Kidney epithelial cell (primary cell): ENCODE results near the gene GNMT. TPM values are rescaled to one million over a fixed set of nuclear protein-coding genes. Genes with fewer than 3 reads are reported as not detected.

ENCODE experiments used
- DNase-seq: peaks from one replicate; pipeline ENCODE4 v3.0.0-alpha.2; 2010; ENCODE audit warnings: low read depth
- H3K27me3 ChIP-seq: 2 replicates; pipeline ENCODE4 v1.6.0; 2011; ENCODE audit warnings: low read length; ENCODE audit not compliant: control insufficient read depth, insufficient read depth
- H3K36me3 ChIP-seq: 2 replicates; pipeline ENCODE4 v1.5.1; 2011; ENCODE audit warnings: low read length; ENCODE audit not compliant: control insufficient read depth, insufficient read depth
- H3K4me3 ChIP-seq: 2 replicates; pipeline ENCODE4 v1.5.1; 2011; ENCODE audit warnings: low read depth, mild to moderate bottlenecking, control low read depth, low read length
- CTCF ChIP-seq: IDR thresholded peaks from 2 replicates; pipeline ENCODE4 v1.5.1; 2011; ENCODE audit warnings: mild to moderate bottlenecking, moderate library complexity, low read length, control low read depth, inconsistent platforms; ENCODE audit not compliant: insufficient read depth, poor library complexity, severe bottlenecking
- total RNA-seq: library from RNA; depleted of rRNA; stranded (reverse); fragments of >200 nt; gene quantifications from 2 replicates; pipeline ENCODE4 v1.2.3, GENCODE V29; 2015

The GNMT gene
- total RNA-seq, 1 donor from 2014 or later = not detected

GRCh38 chr6:43006251-43006650 lies 45.7 kb downstream of the GNMT start:
- TF ChIP-seq CTCF = no peak
- H3K4me3 ChIP-seq = no peak overlapping the region
- H3K27me3 ChIP-seq = no peaks in the 10 kb centered on the region
- H3K36me3 ChIP-seq = peaks cover 7% of the 10 kb centered on the region
- no peak for DNase-seq

GRCh38 chr6:43007126-43007525 lies 46.6 kb downstream of the GNMT start:
- no peak overlapping the region for H3K4me3 ChIP-seq
- TF ChIP-seq CTCF = no peak
- no peak for DNase-seq
- H3K27me3 ChIP-seq = no peaks in the 10 kb centered on the region
- peaks cover 7% of the 10 kb centered on the region for H3K36me3 ChIP-seq

- peak; percentile 53 for TF ChIP-seq CTCF
- no peak for DNase-seq
- no peak overlapping the region for H3K4me3 ChIP-seq
- no peaks in the 10 kb centered on the region for H3K27me3 ChIP-seq
- peaks cover 5% of the 10 kb centered on the region for H3K36me3 ChIP-seq
These were observed 48.6 kb downstream of the GNMT start for GRCh38 chr6:43009124-43009523.

- no peaks in the 10 kb centered on the region for H3K27me3 ChIP-seq
- DNase-seq = no peak
- TF ChIP-seq CTCF = no peak
- no peak overlapping the region for H3K4me3 ChIP-seq
- peaks cover 5% of the 10 kb centered on the region for H3K36me3 ChIP-seq
These were observed 50.7 kb downstream of the GNMT start for GRCh38 chr6:43011207-43011606.

GRCh38 chr6:43012364-43012763 lies 51.8 kb downstream of the GNMT start:
- peaks cover 5% of the 10 kb centered on the region for H3K36me3 ChIP-seq
- H3K4me3 ChIP-seq = no peak overlapping the region
- H3K27me3 ChIP-seq = no peaks in the 10 kb centered on the region
- TF ChIP-seq CTCF = no peak
- DNase-seq = no peak

- TF ChIP-seq CTCF = no peak
- Histone ChIP-seq H3K27me3 (no peaks in the 10 kb centered on the region), H3K4me3 (peak overlapping the region; percentile 66), H3K36me3 (peaks cover 6% of the 10 kb centered on the region)
- no peak for DNase-seq
These were observed 52.7 kb downstream of the GNMT start for GRCh38 chr6:43013097-43013842.
